Measurements from ENCODE around the gene PPP1R9B. TPM values are rescaled to one million over a fixed set of nuclear protein-coding genes. Genes with fewer than 3 reads are reported as not detected.
A peak's percentile ranks its signal among the peaks of the same experiment; 100 is the strongest.

PPP1R9B gene
- total RNA-seq, 2 donors from 2014 or later = 24.1 to 34.6 TPM

GRCh38 chr17:50100921-50101345, 49.5 kb downstream of the PPP1R9B start:
- no peaks in the 10 kb centered on the region for H3K27me3 Mint-ChIP-seq (ENCODE audit: insufficient read depth)
- DNase-seq = peak; percentile 88
- peaks cover 13% of the 10 kb centered on the region for H3K36me3 Mint-ChIP-seq (ENCODE audit: low read depth)
- WGBS, 2 experiments (ENCODE audit: insufficient coverage in 1 of 2, insufficient read length in 1 of 2) = 37 to 38% methylated on average over 13 to 15 of the region's 15 CpGs
- peak overlapping the region; percentile 72 for H3K27ac Mint-ChIP-seq
- H3K4me1 Mint-ChIP-seq = peaks cover 27% of the 10 kb centered on the region
- no peak for TF ChIP-seq CTCF (conservative IDR thresholded peaks at IDR 0.05)
- Histone ChIP-seq H3K9me3 (ENCODE audit: control insufficient read depth, low read length) (no peaks in the 10 kb centered on the region), H3K27ac (ENCODE audit: low read depth, low read length) (no peak overlapping the region), H3K4me3 (ENCODE audit: low read length) (no peak overlapping the region), H3K27me3 (ENCODE audit: control insufficient read depth, insufficient read depth, low read length, poor library complexity, severe bottlenecking) (no peaks in the 10 kb centered on the region), H3K4me1 (ENCODE audit: control insufficient read depth, insufficient read depth, low read length) (peaks cover 7% of the 10 kb centered on the region), H3K36me3 (ENCODE audit: control insufficient read depth, insufficient read depth, low read length) (peaks cover 8% of the 10 kb centered on the region), H3K9ac (ENCODE audit: extremely low read depth, low read length, poor library complexity, severe bottlenecking) (no peak overlapping the region)
- H3K9me3 Mint-ChIP-seq = no peaks in the 10 kb centered on the region
- peak overlapping the region; percentile 22 for H3K4me3 Mint-ChIP-seq

- no peak for DNase-seq
- Mint-ChIP-seq H3K4me3 (no peak overlapping the region), H3K27me3 (ENCODE audit: insufficient read depth) (no peaks in the 10 kb centered on the region), H3K36me3 (ENCODE audit: low read depth) (peaks cover 13% of the 10 kb centered on the region), H3K4me1 (peaks cover 31% of the 10 kb centered on the region), H3K9me3 (no peaks in the 10 kb centered on the region), H3K27ac (peak overlapping the region; percentile 72)
- no peak for TF ChIP-seq CTCF (conservative IDR thresholded peaks at IDR 0.05)
- no peaks in the 10 kb centered on the region for H3K9me3 ChIP-seq (ENCODE audit: control insufficient read depth, low read length)
- H3K36me3 ChIP-seq (ENCODE audit: control insufficient read depth, insufficient read depth, low read length) = peaks cover 8% of the 10 kb centered on the region
- H3K4me1 ChIP-seq (ENCODE audit: control insufficient read depth, insufficient read depth, low read length) = peaks cover 7% of the 10 kb centered on the region
- H3K27me3 ChIP-seq (ENCODE audit: control insufficient read depth, insufficient read depth, low read length, poor library complexity, severe bottlenecking) = no peaks in the 10 kb centered on the region
- H3K4me3 ChIP-seq (ENCODE audit: low read length) = no peak overlapping the region
- no peak overlapping the region for H3K27ac ChIP-seq (ENCODE audit: low read depth, low read length)
- no peak overlapping the region for H3K9ac ChIP-seq (ENCODE audit: extremely low read depth, low read length, poor library complexity, severe bottlenecking)
- 82 to 90% methylated on average over 4 to 5 of the region's 5 CpGs for WGBS, 2 experiments (ENCODE audit: insufficient coverage in 1 of 2, insufficient read length in 1 of 2)
These were observed 50.0 kb downstream of the PPP1R9B start for GRCh38 chr17:50100480-50100883.

- peaks cover 8% of the 10 kb centered on the region for H3K36me3 ChIP-seq (ENCODE audit: control insufficient read depth, insufficient read depth, low read length)
- H3K4me1 Mint-ChIP-seq = peaks cover 37% of the 10 kb centered on the region
- H3K36me3 Mint-ChIP-seq (ENCODE audit: low read depth) = peaks cover 11% of the 10 kb centered on the region
- H3K9me3 ChIP-seq (ENCODE audit: control insufficient read depth, low read length) = no peaks in the 10 kb centered on the region
- H3K27ac Mint-ChIP-seq = no peak overlapping the region
- H3K4me3 ChIP-seq (ENCODE audit: low read length) = no peak overlapping the region
- no peak overlapping the region for H3K27ac ChIP-seq (ENCODE audit: low read depth, low read length)
- H3K4me1 ChIP-seq (ENCODE audit: control insufficient read depth, insufficient read depth, low read length) = peaks cover 7% of the 10 kb centered on the region
- no peak overlapping the region for H3K9ac ChIP-seq (ENCODE audit: extremely low read depth, low read length, poor library complexity, severe bottlenecking)
- 64 to 84% methylated on average over 3 to 5 of the region's 5 CpGs for WGBS, 2 experiments (ENCODE audit: insufficient coverage in 1 of 2, insufficient read length in 1 of 2)
- H3K9me3 Mint-ChIP-seq = no peaks in the 10 kb centered on the region
- DNase-seq = no peak
- no peak overlapping the region for H3K4me3 Mint-ChIP-seq
- H3K27me3 Mint-ChIP-seq (ENCODE audit: insufficient read depth) = no peaks in the 10 kb centered on the region
- no peaks in the 10 kb centered on the region for H3K27me3 ChIP-seq (ENCODE audit: control insufficient read depth, insufficient read depth, low read length, poor library complexity, severe bottlenecking)
- no peak for TF ChIP-seq CTCF (conservative IDR thresholded peaks at IDR 0.05)
These were observed 51.5 kb downstream of the PPP1R9B start for GRCh38 chr17:50099003-50099402.
